Peyer's patch (tissue), 4 donors: ENCODE measurements around the gene GTSE1. TPM values are rescaled to one million over a fixed set of nuclear protein-coding genes. Genes with fewer than 3 reads are reported as not detected.

Experiments used
- DNase-seq, 3 donors: peaks; one replicate each; pipeline ENCODE4 v3.0.0-alpha.2; 2017 to 2019
- H3K27ac ChIP-seq, 4 donors: fragments of 200-600 bp; sonication (generic); one replicate each; pipeline ENCODE4 v1.5.1; 2016 to 2019
- H3K27me3 ChIP-seq, 2 donors: fragments of 200-600 bp; sonication (generic); one replicate each; pipeline ENCODE4 v1.5.1; 2019
- H3K36me3 ChIP-seq, 3 donors: fragments of 200-600 bp; sonication (generic); one replicate each; pipeline ENCODE4 v1.5.1; 2016 to 2019
- H3K4me1 ChIP-seq, 4 donors: fragments of 200-600 bp; sonication (generic); one replicate each; pipeline ENCODE4 v1.5.1; 2016 to 2019
- H3K4me3 ChIP-seq, 4 donors: fragments of 200-600 bp; sonication (generic); 1 replicate in 3 of 4; 2 replicates in 1 of 4; pipeline ENCODE4 v1.5.1; 2016 to 2019; ENCODE audit warnings: mild to moderate bottlenecking in 1 of 4
- H3K9me3 ChIP-seq, 4 donors: fragments of 200-600 bp; sonication (generic); one replicate each; pipeline ENCODE4 v1.5.1; 2016 to 2019; ENCODE audit warnings: mild to moderate bottlenecking in 1 of 4
- CTCF ChIP-seq, 6 experiments: fragments of 450-650 bp in 4 of 6; fragments of 200-600 bp in 2 of 6; sonication (generic) in 1 of 6; IDR thresholded peaks; one replicate each; pipeline ENCODE4 v1.5.1; 2017 to 2019; ENCODE audit warnings: antibody characterized with exemption in 6 of 6, mild to moderate bottlenecking in 3 of 6, moderate library complexity in 1 of 6
- POLR2A ChIP-seq, 2 donors: fragments of 450-650 bp; IDR thresholded peaks; one replicate each; pipeline ENCODE4 v1.5.1; 2017; ENCODE audit warnings: antibody characterized with exemption in 2 of 2, mild to moderate bottlenecking in 2 of 2, moderate library complexity in 2 of 2
- total RNA-seq, 4 donors: library from RNA; depleted of rRNA; stranded (reverse); fragments of >200 nt; gene quantifications; one replicate each; pipeline ENCODE4 v1.1.0, GENCODE V29; 2016

The GTSE1 gene
- total RNA-seq, 4 donors from 2014 or later: 2.3 to 14.9 (median 5.9) TPM

- H3K4me1 ChIP-seq: peaks cover under 1 to 23% (median 12%) of the 10 kb centered on the region in 4 donors
- H3K9me3 ChIP-seq: no peaks in the 10 kb centered on the region
- H3K36me3 ChIP-seq: peaks cover 0 to 58% (median 0%) of the 10 kb centered on the region in 3 donors
- TF ChIP-seq CTCF (IDR thresholded peaks at IDR 0.05) (no peak), POLR2A (IDR thresholded peaks at IDR 0.05) (no peak)
- H3K4me3 ChIP-seq: no peak overlapping the region
- peak overlapping the region in 2 of 4 donors; percentile 4 to 35 for H3K27ac ChIP-seq
- peak in 2 of 3 donors; percentile 44 to 64 for DNase-seq
- H3K27me3 ChIP-seq: no peaks in the 10 kb centered on the region
These were observed 3.9 kb upstream of the GTSE1 start for GRCh38 chr22:46292732-46293131.

GRCh38 chr22:46293577-46294260, 3.0 kb upstream of the GTSE1 start:
- DNase-seq: peak; percentile 26 to 70 (median 50)
- TF ChIP-seq CTCF (IDR thresholded peaks at IDR 0.05): no peak
- no peak for TF ChIP-seq POLR2A (IDR thresholded peaks at IDR 0.05)
- H3K9me3 ChIP-seq: no peaks in the 10 kb centered on the region
- peak overlapping the region in 2 of 4 donors; percentile 35 to 41 for H3K27ac ChIP-seq
- no peaks in the 10 kb centered on the region for H3K27me3 ChIP-seq
- peaks cover 0 to 17% (median 10%) of the 10 kb centered on the region in 4 donors for H3K4me1 ChIP-seq
- H3K4me3 ChIP-seq: no peak overlapping the region
- H3K36me3 ChIP-seq: peaks cover 0 to 48% (median 0%) of the 10 kb centered on the region in 3 donors

- Histone ChIP-seq H3K4me1 (peaks cover 0 to 17% (median 9%) of the 10 kb centered on the region in 4 donors), H3K27me3 (no peaks in the 10 kb centered on the region), H3K4me3 (no peak overlapping the region), H3K27ac (no peak overlapping the region), H3K36me3 (peaks cover 0 to 38% (median 0%) of the 10 kb centered on the region in 3 donors), H3K9me3 (no peaks in the 10 kb centered on the region)
- DNase-seq: peak in 1 of 3 donors; percentile 51
- no peak for TF ChIP-seq POLR2A (IDR thresholded peaks at IDR 0.05)
- no peak for TF ChIP-seq CTCF (IDR thresholded peaks at IDR 0.05)
These were observed 1.9 kb upstream of the GTSE1 start for GRCh38 chr22:46294784-46295183.

GRCh38 chr22:46295277-46295971, 1.2 kb upstream of the GTSE1 start:
- Histone ChIP-seq H3K27me3 (no peaks in the 10 kb centered on the region), H3K4me3 (peak overlapping the region; percentile 49 to 69 (median 58)), H3K36me3 (peaks cover 0 to 31% (median 0%) of the 10 kb centered on the region in 3 donors), H3K27ac (peak overlapping the region; percentile 91 to 95 (median 94)), H3K9me3 (no peaks in the 10 kb centered on the region), H3K4me1 (peaks cover 0 to 17% (median 9%) of the 10 kb centered on the region in 4 donors)
- no peak for TF ChIP-seq POLR2A (IDR thresholded peaks at IDR 0.05)
- no peak for TF ChIP-seq CTCF (IDR thresholded peaks at IDR 0.05)
- DNase-seq: peak in 1 of 3 donors; percentile 51

- Histone ChIP-seq H3K36me3 (peaks cover 0 to 13% (median 0%) of the 10 kb centered on the region in 3 donors), H3K9me3 (no peaks in the 10 kb centered on the region), H3K4me1 (peaks cover 0 to 17% (median 9%) of the 10 kb centered on the region in 4 donors), H3K27ac (no peak overlapping the region), H3K27me3 (no peaks in the 10 kb centered on the region), H3K4me3 (peak overlapping the region; percentile 49 to 69 (median 58))
- TF ChIP-seq CTCF (IDR thresholded peaks at IDR 0.05) (no peak), POLR2A (IDR thresholded peaks at IDR 0.05) (no peak)
- peak in 1 of 3 donors; percentile 57 for DNase-seq
These were observed 612 bp downstream of the GTSE1 start for GRCh38 chr22:46297151-46297812.
